Measurements from ENCODE around the gene TMOD1.

DNA sequence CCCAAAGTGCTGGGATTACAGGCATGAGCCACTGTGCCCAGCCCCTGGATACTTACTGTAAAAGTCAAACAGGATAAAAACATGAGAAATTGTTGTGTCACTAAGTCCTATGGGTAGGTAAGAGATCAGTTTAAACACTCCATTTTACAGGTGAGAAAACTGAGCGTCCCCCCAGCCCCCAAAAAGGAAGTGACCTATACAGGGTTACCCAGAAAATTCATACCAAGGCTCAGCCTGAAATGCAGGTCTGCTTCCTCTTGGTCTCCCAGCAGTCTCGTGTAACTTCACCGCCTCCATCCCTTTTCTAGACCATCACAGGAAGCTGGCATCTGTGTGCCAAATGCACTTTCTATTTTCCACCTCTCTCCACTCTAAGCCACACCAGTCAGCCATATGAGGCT, 57.2 kb downstream of the TMOD1 start:
- TF ChIP-seq POLR2A (IDR thresholded peaks at IDR 0.05) (no peak), CTCF (IDR thresholded peaks at IDR 0.05) (no peak)

Measured in vagina (tissue), 2 donors.